ENCODE measurements around the gene NELFB.

Gene NELFB

DNA sequence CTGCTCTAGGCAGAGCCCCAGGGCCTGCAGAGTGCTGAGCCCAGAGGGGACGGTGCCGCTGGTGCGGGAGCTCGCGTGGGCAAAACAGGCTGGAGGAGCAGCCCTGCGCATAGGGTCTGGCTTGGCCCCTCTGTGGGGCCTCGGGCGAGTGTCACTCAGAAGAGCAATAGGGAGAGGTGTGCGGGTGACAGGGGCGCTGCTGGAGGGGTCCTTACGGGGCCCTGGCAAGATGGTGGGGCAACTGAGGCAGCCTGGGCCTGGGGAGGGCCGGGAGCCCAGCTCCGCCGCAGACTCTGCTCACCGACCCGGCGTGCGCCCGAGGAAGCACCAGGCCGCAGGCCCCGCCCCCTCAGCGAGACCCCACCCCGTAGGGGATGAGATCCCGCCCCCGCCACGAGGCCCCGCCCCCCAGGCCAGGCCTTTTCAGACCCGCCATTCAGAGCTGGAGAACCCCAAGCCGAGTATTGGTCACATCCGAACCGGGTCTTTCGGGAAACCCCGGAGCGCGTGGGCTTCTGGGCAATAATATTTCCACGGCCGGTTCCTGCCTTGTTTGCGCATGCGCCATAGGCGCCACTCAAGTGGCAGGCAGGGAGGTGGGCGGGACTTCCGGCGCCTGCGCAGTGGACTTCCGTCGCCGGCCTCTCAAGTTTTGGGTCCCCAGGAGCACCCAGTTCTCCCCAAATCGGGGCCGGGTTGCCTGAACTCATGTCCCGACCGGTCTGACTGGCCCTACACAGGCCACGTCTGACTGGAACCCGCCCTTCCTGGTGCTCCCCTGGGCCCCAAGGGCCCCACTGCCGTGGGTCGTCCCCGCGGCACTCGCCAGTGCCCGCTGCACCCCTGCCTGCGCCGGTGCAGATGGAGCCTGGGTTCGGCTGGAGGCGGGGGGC, 31.8 kb upstream of the NELFB start:
- DNase-seq (ENCODE audit: low read depth in 3 of 3, low spot score in 1 of 3): peak; percentile 97 to 99 (median 97)

DNA sequence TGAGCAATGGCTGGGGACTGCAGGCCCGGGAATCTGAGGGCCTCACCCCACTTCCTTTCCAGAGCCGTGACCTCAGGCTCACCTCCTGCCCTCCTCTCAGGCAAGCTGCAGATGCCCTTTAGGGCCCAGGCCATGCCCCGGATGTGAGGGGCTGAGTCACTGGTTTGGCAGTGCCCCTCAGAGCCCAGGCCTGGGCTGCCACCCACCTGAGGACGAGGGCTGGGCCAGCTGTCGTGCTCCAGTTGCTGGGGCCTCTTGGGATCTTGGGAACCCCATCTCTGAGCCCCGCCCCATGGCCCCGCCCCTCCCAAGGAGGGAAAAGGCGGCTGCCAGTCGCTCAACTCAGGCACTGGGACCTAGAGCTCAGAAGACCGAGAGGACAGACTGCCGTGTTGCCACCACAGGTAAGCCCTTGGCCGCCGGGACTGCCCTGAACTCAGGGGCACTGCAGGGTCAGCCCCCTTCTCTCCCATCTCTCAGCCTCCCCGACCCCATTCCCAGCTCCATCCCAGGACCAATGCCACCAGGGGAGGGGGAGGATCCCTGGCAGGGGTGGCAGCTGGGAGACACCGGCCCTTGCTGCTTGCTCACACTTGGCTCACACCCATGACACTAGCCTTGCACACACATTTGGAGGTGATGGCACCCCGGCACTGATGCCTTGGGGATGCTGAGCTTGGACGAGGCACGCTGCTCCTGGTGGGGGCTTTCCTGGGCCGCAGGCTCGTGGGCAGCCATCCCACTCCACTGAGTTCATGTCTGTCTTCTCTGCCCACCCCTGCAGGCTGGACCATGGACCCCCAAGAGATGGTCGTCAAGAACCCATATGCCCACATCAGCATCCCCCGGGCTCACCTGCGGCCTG, 30.1 kb upstream of the NELFB start, which contains the start of gene CYSRT1:
Gene CYSRT1 (plus strand): TSS at position 345 of the 865 bp plus-strand sequence. CDS start 448 bp downstream, at position 793.
- DNase-seq (ENCODE audit: low read depth in 3 of 3, low spot score in 1 of 3): no peak

DNA sequence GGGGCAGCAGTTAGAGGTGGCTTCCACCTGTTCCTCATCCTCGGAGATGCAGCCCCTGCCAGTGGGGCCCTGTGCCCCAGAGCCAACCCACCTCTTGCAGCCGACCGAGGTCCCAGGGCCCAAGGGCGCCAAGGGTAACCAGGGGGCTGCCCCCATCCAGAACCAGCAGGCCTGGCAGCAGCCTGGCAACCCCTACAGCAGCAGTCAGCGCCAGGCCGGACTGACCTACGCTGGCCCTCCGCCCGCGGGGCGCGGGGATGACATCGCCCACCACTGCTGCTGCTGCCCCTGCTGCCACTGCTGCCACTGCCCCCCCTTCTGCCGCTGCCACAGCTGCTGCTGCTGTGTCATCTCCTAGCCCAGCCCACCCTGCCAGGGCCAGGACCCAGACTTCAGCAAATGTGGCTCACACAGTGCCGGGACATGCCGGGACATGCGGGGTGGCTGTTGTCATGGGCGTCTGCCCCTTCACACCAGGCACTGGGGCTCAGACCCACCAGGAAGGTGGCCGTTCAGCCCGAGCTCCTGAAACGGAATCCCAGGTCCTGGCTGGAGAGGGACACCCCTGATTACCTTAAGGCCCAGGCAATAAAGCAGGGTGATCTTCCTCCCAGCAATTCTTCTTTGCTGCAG, 29.3 kb upstream of the NELFB start:
- no peak for DNase-seq (ENCODE audit: low read depth in 3 of 3, low spot score in 1 of 3)

DNA sequence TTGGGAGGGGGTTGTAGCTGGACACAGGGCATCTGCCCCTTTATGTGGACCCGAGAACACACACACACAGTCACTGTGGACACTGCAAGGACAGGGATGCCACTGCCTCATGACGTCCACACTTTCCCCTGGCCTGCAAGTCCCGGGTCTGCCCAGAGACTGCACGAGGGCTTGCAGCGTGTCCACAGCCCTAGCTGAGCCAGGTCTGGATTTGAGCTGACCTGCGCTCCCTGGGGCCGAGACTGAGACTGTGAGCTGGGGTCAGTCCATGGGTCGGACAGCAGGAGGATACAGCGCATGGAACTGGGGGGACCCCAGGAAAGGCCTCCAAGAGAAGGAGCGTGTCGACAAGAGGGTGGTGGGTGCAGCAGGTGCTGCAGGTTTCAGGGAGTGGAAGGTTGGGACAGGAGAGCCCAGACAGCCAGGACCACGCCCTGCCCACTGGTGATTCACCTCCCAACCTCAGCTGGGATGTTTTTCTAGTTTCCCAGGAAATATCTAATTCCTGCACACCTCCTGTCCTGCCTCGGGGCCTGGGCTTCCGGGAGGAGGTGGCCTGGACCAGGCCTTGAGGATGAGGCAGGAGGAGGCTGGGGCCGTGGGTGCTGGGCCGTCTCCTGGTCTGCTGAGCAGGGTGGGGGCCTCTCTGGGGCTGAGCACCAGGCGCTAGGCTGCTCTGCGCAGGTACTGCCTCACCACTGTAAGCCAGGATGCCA, 28.6 kb upstream of the NELFB start:
- DNase-seq (ENCODE audit: low read depth in 3 of 3, low spot score in 1 of 3): no peak

DNA sequence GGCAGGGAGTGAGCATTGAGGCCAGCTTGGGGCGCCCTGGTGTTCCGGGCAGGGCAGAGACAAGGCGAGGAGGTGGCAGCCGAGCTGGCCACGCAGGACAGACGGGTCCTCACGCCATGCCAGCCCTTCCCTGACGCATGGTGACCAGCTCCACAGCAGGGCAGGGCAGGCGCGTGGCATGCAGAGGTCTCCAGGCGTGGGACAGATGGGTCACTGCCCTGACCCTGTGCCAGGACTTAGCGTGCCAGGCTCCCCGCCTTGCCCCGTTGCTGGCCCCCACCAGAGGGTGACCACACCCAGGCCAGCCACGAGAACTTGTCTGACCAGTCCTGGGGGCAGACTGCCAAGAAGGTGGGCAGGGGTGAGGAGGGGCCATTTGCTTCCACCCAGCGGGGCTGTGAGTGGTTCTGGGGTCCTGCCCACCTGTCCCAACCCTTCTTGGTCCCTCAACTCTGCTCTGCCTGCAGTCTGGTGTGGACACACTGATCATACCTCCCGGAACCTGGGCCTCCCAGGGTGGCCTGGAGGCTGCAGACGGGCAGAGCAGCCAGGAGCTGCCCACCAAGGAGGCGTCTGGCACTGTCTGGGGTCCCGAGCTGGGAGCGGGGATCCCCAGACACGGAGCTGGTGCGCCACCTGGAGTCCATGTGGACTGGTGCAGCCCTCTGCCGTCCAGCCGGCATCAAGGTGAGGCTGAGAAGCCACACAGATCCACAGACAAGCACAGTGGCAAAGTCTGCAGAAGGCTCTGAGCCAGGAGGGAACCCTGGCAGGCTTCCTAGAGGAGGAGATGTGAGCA, 27.9 kb upstream of the NELFB start, which contains the start of gene RNF224:
Gene RNF224 (plus strand): TSS at position 449 of the 799 bp plus-strand sequence. CDS start 834 bp downstream, outside the sequence.
- DNase-seq (ENCODE audit: low read depth in 3 of 3, low spot score in 1 of 3): peak; percentile 57 to 70 (median 64)

DNA sequence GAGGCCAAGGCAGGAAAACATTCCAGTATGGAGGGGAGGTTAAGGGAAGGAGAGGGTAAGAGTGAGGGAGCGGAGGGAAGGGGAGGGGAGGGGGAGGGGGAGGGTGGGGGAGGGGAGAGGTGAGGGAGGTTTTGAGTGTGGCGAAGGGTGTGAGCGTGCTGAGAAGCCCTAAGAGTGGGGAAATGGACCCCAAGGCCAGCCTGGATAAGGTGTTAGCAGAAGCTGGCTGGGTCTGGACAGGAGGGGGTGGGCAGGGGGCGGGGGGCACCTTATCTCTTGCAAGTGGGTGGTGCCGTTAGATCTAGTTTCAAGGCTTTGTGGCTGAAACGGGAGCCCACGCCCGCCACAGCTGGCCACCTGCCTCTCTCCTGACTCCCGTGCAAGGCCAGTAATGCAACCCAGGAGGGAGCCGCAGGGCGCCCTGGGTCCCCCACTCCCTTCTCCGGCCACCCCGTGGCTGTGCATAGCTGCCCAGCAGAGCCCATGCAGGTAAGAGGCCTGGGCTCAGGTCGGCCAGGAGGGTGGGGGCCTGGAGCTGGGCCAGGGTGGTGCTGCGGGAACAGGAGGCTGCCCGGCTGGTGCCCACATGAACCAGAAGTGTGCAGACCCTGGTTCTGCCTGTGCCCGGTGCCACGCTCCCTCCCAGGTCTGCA, 27.1 kb upstream of the NELFB start:
- no peak for DNase-seq (ENCODE audit: low read depth in 3 of 3, low spot score in 1 of 3)

DNA sequence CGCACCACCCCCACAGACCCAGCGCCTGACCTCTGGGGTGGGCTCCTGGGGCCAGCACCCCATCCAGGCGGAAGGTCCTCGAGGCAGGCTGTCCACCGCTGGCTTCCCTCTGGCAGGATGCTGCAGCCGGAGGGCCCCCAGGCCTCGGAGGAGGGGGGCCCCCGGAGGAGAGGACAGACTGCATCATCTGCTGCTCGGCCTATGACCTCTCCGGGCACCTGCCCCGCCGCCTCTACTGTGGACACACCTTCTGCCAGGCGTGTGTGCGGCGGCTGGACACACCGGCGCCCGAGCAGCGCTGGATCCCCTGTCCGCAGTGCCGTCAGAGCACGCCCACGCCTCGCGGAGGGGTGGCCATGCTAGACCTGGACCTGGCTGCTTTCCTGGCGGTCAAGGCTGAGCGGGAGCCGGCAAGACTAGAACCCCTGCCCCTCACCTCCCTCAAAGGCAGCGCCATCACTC, 26.6 kb upstream of the NELFB start:
- no peak for DNase-seq (ENCODE audit: low read depth in 3 of 3, low spot score in 1 of 3)

DNA sequence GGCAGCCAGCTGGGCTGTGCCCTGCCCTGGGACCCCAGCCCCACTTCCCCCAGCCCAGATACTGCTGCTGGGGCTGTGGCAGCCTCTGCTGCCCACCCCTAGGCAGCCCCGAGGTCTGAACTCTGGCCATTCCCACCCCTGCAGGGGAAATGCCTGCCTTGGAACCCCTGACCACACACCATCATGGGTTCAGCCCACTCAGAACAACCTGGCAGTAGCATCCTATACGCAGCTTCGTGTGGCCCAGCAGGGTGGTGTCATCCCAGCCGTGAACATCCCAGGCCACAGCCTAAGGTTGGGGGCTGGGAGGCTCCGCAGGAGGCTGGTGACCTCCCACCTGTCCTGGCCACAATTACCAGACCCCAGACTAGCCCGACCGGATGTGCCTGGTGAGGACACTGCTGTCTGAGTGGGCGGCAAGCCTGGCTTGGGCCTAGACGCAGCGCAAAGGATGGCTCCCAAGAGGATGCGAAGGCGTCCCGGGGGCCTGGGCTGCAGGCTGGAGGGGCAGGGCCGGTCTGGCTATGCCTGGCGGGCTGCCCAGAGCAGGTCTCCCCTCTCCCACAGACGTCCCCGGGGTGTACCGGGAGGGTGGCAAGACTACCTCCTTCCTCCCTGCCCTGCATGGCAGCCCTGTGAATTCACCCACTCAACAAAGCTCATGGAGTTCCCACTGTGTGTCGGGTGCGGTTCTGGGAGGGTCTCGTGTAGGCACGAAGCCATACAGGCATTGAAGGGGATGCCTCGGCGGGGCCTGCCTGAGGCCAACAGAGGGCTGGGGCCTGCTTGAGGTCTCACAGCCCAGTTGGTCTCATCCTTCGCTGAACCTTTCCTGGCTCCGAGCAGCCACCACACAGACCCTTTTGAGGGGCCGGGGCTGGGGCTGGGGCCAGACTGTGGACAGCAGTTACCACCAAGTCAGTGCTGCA, 25.9 kb upstream of the NELFB start:
- no peak for DNase-seq (ENCODE audit: low read depth in 3 of 3, low spot score in 1 of 3)

DNA sequence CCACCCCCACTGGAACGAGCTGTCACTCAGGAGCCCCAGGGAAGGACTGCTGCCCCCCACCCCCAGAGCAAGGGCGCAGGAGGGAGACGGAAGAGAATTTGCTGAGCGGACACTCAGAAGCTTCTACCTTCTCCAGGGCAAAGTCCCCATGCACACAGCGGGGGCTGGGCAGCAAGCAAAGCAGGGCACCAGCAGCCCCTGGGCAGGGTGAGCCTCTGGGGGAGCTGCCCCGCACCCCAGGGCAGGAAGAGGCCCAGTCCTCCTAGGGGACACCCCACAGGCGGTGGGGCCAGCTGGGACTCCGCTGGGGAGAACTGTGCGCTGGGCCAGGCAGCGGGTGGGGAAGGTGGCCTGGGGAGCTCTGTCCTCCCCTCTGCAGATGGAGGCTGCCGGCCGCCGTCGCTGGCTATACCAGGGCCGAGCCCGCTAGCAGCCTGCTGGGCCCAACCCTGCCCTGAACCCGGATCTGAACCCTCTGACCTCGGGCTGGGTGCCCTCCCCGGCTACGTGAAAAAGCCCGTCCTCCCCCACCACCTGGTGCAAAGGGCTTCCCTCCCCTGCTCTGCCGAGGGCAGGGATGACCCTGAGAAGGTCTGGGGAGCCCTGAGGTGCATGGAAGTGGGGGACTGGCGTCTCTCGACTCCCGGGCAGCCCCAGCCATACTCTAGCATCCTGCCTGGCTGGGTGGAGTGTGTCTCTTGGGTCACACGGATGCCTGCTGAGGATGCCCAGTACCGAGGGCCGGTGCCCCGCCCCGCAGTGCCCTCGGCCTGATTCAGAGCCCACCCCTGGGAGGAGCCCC, 25.0 kb upstream of the NELFB start:
- no peak for DNase-seq (ENCODE audit: low read depth in 3 of 3, low spot score in 1 of 3)

- DNase-seq (ENCODE audit: low read depth in 3 of 3, low spot score in 1 of 3): no peak
These were observed 24.3 kb upstream of the NELFB start, which contains the start of gene SLC34A3 for GRCh38 chr9:137230705-137231371. Gene SLC34A3, plus strand, starts transcription at chr9:137230901. Its CDS starts 802 bp downstream, at chr9:137231703.

DNA sequence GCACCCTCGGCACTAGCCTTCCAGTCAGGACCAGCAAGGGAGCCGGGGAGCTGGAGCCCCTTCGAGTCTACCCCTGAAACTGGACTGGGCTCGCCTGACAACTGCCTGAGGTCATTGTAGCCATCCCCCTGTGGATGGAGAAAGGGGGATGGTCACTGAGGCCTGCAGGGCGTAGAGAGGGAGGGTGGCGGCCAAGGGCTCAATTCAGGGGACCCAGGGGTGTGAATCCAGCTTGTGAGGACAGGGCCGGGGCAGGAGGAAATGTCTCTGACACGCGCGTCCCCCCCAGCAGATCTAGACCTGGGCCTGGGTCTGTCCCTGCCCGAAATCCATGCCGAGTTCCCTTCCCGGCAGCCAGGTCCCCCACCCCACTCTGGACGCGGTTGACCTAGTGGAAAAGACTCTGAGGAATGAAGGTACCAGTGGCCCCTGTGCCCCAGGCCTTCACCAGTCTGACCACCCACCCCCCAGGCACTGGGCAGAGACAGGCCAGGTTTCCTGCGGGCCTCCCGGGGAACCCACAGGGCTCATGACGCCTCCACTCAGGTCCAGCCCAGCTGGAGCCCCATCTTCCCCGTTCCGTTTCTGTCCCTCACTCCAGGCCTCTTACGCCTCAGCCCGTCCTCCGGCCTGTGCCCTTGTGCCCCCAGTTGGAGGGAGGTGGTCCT, 23.6 kb upstream of the NELFB start:
- DNase-seq (ENCODE audit: low read depth in 3 of 3, low spot score in 1 of 3): no peak

DNA sequence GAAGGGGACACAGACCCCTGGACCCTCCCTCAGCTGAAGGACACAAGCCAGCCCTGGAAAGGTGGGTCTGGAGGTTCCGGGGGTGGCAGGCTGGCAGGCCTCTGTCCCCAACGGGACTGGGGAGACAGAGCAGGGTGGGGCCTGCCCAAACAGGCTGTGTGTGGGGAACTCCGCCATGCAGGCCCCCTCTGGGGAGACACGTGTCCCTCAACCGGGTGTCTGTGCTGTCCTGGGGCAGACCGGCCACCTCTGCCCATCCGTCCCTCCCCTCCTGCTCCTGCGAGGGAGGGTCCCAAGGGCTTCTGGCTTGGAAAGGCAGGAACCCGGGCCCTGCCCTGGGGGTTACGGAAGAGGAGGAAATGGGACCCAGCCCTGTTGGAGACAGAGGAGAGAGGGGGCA, 23.0 kb upstream of the NELFB start:
- no peak for DNase-seq (ENCODE audit: low read depth in 3 of 3, low spot score in 1 of 3)

DNA sequence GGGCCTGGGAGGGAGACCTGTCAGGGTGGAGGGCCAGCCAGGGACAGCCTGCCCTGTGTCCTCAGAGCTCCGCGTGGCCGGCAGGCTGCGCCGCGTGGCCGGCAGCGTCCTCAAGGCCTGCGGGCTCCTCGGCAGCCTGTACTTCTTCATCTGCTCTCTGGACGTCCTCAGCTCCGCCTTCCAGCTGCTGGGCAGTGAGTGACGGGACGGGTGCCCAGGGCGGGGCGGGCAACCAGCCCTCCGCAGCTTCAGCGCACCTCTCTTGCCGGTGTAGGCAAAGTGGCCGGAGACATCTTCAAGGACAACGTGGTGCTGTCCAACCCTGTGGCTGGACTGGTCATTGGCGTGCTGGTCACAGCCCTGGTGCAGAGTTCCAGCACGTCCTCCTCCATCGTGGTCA, 22.6 kb upstream of the NELFB start:
- no peak for DNase-seq (ENCODE audit: low read depth in 3 of 3, low spot score in 1 of 3)

DNA sequence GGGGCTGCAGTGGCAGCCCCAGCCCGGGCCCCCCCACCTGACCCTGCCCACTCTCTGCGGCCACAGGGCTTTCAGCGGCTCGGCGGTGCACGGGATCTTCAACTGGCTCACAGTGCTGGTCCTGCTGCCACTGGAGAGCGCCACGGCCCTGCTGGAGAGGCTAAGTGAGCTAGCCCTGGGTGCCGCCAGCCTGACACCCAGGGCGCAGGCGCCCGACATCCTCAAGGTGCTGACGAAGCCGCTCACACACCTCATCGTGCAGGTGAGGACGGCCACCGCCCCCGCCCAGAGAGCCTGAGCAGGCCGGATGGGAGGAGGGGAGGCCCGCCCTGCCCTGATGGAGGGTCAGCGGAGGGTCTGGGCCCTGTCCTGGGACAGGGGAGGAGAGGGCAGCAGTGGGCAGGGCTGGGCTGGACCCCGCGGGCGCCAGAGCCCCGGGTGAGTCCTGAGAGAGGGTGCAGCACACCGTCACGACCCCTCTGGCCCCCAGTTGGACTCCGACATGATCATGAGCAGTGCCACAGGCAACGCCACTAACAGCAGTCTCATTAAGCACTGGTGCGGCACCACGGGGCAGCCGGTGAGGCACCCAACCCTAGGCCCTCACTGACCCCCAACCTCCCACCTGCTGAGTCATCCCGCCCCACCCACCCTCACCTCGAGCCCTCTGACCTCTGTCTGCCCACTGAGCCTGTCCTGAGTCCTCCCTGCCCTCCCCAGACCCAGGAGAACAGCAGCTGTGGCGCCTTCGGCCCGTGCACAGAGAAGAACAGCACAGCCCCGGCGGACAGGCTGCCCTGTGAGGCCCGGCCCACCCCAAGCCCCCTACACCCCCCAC, 21.8 kb upstream of the NELFB start:
- DNase-seq (ENCODE audit: low read depth in 3 of 3, low spot score in 1 of 3): no peak

DNA sequence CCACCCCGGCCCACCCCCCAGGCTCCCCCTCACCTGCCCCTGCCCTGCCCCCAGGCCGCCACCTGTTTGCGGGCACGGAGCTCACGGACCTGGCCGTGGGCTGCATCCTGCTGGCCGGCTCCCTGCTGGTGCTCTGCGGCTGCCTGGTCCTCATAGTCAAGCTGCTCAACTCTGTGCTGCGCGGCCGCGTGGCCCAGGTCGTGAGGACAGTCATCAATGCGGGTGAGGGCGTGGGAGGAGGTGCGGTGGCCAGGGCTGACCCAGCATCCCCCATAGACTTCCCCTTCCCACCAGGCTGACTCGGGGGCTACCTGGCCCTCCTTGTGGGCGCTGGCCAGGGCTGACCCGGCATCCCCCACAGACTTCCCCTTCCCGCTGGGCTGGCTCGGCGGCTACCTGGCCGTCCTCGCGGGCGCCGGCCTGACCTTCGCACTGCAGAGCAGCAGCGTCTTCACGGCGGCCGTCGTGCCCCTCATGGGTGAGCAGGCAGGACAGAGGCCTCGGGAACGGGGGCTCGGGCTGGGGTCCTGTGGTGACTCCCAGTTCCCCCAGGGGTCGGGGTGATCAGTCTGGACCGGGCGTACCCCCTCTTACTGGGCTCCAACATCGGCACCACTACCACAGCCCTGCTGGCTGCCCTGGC, 21.0 kb upstream of the NELFB start:
- DNase-seq (ENCODE audit: low read depth in 3 of 3, low spot score in 1 of 3): no peak

All from stimulated activated CD4-positive, alpha-beta T cell treated with anti-CD3 and anti-CD28 coated beads, TNF-alpha, amount 100 ng/mL, for 1 hour (primary cell).